ENCODE measurements around the gene ZBTB3.

The ZBTB3 gene

GRCh38 chr11:62716206-62716605, 37.8 kb downstream of the ZBTB3 start:
- no peak overlapping the region for H3K4me3 ChIP-seq (ENCODE audit: control insufficient read depth, low read depth, low read length)
- DNase-seq (ENCODE audit: low read depth) = no peak
- TF ChIP-seq CTCF (conservative IDR thresholded peaks at IDR 0.05; ENCODE audit: control insufficient read depth, insufficient read depth, low read depth, low read length) = no peak

- no peak for TF ChIP-seq CTCF (conservative IDR thresholded peaks at IDR 0.05; ENCODE audit: control insufficient read depth, insufficient read depth, low read depth, low read length)
- H3K4me3 ChIP-seq (ENCODE audit: control insufficient read depth, low read depth, low read length) = no peak overlapping the region
- no peak for DNase-seq (ENCODE audit: low read depth)
These were observed 38.5 kb downstream of the ZBTB3 start for GRCh38 chr11:62715150-62716130.

DNA sequence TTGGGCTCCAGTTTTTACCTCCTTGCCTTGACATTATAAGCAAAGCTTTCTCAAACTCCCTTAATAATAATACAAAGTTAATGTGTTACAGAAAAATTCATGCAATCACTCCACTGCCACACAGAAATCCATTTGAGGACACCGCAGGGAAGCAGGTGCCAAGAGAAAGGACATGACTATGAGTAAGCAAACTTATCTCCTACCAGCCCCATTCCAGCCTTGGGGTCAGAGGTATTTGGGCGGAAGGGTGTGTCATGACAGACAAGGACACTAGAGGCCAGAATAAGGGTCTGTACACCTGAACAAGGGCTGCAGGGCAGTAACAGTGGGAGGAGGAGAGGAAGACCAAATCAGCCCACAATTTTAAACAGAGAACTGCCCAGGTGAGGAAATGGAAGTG, 40.6 kb downstream of the ZBTB3 start:
- no peak for TF ChIP-seq CTCF (conservative IDR thresholded peaks at IDR 0.05; ENCODE audit: control insufficient read depth, insufficient read depth, low read depth, low read length)
- DNase-seq (ENCODE audit: low read depth) = no peak
- H3K4me3 ChIP-seq (ENCODE audit: control insufficient read depth, low read depth, low read length) = no peak overlapping the region

DNA sequence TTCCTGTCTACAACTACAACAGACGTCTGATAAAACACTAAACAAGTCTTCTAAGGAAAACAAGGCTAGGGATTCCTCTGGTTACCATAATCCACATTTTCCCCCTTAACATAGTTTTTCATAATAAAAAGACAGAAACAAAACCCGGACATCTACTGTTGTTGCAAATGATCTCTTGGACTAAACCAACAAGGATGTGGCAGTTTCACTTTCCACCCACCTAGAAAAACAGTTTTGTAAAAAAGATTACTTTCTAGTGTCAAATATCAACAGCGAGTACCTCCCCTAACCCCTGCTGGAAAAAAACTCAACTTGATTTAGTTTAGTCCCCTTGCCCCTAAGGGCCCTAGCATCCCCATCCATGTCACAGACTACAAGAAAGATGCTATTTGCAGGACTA, 41.1 kb downstream of the ZBTB3 start:
- DNase-seq (ENCODE audit: low read depth) = no peak
- no peak for TF ChIP-seq CTCF (conservative IDR thresholded peaks at IDR 0.05; ENCODE audit: control insufficient read depth, insufficient read depth, low read depth, low read length)

DNA sequence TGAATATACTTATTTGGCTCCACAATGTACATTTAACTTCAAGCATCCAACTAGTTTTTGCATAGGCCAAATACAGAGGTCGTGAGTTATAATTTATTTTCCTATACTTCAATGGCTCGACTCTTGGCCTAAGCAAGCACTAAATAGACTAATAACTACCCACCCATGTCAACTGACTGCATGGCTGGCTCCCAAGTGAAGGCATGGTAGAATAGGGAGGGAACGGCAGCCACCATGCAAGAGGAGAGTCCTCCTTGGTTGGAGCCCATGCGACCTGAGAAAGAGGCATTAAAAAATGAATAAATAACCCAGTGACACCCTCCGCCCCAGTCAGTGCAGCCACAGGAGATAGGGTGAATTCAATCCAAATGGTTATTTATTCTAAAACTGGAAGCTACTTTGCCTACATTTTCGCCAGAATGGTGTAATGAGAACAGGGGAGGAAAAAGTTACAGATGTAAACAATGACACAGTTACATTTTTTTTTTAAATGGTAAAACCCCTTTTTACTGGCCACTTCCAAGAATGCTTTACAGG, 41.6 kb downstream of the ZBTB3 start:
- no peak for TF ChIP-seq CTCF (conservative IDR thresholded peaks at IDR 0.05; ENCODE audit: control insufficient read depth, insufficient read depth, low read depth, low read length)

More for the DNA sequence above, 41.1 kb downstream of the ZBTB3 start:
- no peak overlapping the region for H3K4me3 ChIP-seq (ENCODE audit: control insufficient read depth, low read depth, low read length)

DNA sequence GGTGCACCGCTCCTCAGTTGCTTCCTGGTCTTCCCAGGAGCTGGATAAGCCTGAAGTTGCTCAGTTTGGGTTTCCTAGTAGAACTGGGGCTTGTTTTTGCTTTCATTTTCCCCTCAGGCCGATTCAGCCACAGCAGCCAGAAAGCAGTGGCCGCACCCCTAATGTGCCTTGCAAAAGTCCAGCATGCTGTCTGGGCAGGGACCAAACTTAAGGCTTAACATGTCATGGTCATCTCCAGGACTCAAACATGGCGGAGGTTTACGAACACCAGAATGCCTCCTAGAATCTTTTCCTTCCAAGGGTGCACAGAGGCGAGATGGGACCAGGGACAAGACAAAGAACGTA, 44.0 kb downstream of the ZBTB3 start:
- peak; percentile 51 for DNase-seq (ENCODE audit: low read depth)
- H3K4me3 ChIP-seq (ENCODE audit: control insufficient read depth, low read depth, low read length) = peak overlapping the region; percentile 66
- TF ChIP-seq CTCF (conservative IDR thresholded peaks at IDR 0.05; ENCODE audit: control insufficient read depth, insufficient read depth, low read depth, low read length) = no peak

More for the DNA sequence above, 41.6 kb downstream of the ZBTB3 start:
- no peak overlapping the region for H3K4me3 ChIP-seq (ENCODE audit: control insufficient read depth, low read depth, low read length)
- DNase-seq (ENCODE audit: low read depth) = no peak
